ENCODE data around the gene HOMER2.
"Not testable (repeated sequence)": the region's sequence is repeated elsewhere in the genome, so short reads cannot be mapped to it uniquely, and the experiment has no call there.

HOMER2 gene

GRCh38 chr15:82923744-82924143 is 28.8 kb downstream of the HOMER2 start:
- DNase-seq: no peak

DNA sequence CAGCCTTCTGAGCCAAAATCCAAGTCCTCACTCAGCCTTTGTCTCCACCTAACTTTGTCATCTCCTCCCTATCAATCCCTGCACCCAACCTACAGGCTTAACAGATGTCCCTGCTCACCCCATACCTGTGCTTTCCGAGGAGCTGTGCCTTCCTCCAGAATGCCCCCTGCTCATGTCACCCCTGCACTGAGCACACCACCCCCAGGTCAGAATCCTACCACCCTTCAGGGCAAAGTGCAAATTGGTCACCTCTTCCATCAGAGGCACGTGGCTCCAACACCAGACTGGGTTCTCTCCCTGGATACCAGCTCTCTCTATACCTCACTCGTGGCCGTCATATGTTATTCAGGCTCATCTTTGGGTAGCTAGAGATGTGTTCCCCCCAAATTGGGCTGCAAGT is 29.8 kb downstream of the HOMER2 start:
- no peak for DNase-seq

DNA sequence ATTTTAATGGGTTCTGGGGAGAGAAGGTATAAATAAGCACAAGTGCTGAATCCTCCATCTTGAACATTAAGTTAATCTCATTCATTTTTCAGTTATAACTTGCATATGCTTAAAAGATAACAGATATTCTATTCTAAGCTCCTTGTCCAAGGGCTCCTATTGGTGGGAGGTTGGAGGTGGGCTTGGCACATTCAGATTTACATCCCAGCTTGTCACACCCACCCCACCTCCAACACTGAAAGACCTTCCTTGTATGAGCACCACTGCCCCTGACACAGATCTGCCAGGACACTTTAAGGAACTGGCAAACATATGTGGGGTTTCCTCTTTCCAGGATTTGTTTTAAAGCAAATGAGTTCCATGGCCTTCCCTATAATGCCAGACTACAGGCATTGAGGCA is 30.6 kb downstream of the HOMER2 start:
- no peak for DNase-seq

DNA sequence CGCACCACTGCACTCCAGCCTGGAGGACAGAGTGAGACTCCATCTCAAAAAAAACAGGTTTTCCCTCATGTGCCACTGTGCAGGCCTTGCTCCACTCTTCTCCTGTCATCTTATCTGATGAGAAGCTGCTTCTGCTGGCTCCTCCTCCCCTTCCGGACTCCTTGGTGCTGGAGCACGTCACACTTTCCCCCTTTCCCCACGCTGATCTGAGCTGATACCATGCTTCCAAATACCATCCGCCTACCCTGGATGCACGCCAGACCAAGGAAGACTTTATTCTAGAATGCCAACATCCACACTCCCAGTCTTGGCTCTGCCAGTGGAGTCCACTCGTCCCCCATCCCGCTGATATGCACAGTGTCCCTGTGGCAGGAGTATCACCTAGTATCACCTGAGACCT is 31.3 kb downstream of the HOMER2 start:
- DNase-seq: no peak

GRCh38 chr15:82919231-82919886 is 33.2 kb downstream of the HOMER2 start:
- no peak for DNase-seq

GRCh38 chr15:82918607-82919230 is 33.8 kb downstream of the HOMER2 start:
- DNase-seq: no peak

DNA sequence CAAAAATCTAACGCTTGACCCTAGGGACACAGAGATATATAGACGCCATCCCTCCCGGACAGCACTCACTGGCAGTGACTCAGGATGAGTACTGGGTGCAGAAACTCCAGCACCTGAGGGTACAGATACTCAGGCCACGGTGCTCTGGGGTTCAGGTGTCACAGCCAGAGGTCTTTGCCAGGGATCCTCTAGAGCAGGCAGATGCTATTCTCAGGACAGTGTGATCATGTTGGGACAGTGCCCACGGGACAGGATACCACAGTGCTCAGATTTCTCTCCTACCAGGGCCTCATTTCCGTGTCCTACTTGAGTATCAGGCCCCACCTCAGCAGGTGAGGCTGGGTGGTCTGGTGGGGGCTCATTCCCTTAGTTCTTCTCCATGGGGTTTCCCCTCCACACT is 34.4 kb downstream of the HOMER2 start:
- DNase-seq: no peak

DNA sequence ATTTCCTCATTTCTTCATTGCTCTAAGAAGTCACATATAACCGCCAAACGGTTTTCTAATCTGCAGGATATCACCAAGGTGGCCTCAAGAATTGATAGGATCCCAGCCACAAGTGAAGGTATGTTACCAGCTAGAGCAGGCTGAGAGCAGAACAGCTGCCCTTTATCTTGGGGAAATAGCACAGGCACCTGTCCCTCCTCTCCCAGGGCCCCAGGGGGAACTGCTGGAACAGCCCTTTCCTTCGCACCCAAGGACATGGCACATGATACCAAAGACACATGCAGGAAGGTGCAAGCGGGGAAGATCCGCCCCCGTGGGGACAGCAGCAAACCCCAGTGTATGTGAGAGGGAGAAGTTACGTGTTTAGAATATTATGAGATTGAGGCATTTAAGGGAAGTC is 35.3 kb downstream of the HOMER2 start:
- no peak for DNase-seq

GRCh38 chr15:82916161-82916952 is 36.2 kb downstream of the HOMER2 start:
- no peak for DNase-seq

DNA sequence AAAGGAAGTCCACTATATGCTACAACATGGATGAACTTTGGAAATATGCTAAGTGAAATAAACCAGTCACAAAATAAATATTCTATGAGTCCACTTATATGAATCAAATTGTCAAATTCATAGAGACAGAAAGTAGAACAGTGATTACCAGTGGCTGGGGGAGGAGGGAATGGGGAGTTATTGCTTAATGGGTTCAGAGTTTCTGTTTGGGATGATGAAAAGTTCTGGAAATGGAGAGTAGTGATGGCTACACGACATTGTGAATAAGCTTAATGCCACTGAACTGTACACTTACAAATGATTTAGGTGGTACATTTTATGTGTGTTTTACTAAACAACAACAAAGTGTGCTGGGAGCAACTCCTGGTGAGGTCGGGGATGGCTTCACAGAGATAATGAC is 38.1 kb downstream of the HOMER2 start:
- no peak for DNase-seq

GRCh38 chr15:82911458-82911857 is 41.1 kb downstream of the HOMER2 start:
- DNase-seq: no peak

DNA sequence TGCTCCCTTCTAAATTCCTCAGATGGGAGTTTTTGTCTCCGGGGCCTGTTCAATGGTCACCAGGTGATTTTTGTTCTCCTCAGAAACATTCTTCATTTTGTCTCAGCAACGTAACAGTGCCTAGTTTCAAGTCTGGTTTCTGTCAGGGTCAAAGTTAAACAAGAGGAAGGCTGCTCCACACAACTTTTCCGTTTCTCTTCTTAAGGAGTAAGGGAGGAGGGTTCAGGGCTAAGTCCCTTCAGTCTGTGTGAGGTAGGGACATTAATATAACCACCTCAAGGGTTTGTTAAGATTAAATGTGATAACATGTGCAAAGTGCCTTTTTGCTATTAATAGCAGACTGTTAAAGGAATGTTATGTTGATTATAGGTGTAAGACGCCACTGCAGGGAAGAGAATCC is 41.8 kb downstream of the HOMER2 start:
- no peak for DNase-seq

- no peak for DNase-seq
Measured at GRCh38 chr15:82909080-82909815, 43.3 kb downstream of the HOMER2 start.

DNA sequence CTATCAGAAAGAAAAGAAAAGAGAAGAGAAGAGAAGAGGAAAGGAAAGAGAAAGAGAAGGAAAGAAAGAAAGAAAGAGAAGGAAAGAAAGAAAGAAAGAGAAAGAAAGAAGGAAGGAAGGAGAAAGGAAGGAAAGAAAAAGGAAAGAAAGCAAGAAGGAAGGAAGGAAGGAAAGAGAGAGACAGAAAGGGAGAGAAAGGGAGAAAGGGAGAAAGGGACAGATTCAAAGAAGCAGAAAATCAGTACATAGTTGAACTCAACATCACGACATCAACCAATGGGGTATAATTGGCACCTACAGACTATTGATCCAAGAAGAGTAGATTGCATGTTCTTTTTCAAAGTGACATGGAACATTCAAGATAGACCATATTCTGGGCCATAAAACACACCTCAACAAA is 45.2 kb downstream of the HOMER2 start:
- DNase-seq: no peak

DNA sequence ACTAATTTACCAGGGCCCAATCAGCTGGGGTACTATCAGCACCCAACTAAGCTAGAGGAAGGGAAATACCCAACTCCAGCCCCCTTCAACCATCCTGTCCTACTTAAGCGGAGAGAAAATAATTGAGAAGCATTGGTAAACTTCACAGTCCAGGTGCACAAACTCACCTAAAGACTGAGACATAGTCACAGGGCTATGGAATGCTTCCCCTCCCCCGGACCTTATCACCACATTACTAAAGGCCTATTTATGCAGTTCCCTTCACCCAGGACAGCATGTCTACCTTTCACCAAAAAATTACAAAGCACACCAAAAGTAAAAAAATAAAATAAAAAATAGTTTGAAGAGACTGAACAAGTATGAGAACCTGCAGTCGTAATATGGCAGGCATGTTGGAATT is 47.9 kb downstream of the HOMER2 start:
- no peak for DNase-seq

DNA sequence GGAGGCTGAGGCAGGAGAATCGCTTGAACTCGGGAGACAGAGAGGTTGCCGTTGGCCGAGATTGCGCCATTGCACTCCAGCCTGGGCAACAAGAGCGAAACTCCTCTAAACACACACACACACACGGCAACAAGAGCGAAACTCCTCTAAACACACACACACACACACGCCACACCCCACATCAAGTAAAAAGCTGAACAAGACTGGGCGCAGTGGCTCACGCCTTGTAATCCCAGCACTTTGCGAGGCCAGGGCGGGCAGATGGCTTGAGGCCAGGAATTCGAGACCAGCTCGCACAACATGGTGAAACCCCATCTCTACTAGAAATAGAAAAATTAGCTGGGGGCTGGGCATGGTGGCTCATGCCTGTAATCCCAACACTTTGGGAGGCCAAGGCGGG is 49.0 kb downstream of the HOMER2 start:
- DNase-seq: no peak

DNA sequence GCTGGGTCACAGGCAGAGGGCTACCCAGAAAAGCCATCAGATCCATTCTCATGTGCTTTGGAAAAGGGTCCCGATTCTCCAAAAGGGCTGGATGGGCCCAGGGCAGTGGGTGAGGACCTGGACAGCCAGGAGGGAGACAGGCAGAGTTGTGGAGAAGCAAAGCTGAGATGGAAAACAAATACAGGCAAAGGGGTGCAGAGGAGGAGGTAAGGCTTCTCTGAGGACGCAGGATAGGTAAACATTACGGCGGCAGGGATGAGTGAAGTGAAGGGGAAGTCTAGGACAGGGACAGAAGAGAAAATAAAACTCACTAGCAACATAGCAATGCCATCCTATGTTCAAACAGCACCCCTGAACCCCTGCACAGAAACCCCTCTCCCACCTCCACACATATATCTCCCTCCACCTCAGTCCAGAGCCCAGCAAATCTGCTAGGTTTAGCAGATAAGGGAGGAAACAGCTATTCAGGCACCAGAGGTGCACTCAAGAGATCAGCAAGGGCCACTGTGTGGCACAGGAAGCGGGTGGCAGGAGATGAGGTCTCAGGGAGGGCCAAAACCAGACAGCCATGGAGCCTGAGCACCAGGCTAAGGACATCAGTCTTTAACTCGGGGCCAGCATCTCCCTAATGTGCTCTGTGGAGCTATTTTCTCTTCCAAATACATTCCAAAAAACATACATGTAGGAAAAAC is 51.3 kb downstream of the HOMER2 start:
- no peak for DNase-seq

- no peak for DNase-seq
Measured at GRCh38 chr15:82900511-82901060, 51.9 kb downstream of the HOMER2 start.

GRCh38 chr15:82898961-82899360 is 53.6 kb downstream of the HOMER2 start:
- no peak for DNase-seq

DNA sequence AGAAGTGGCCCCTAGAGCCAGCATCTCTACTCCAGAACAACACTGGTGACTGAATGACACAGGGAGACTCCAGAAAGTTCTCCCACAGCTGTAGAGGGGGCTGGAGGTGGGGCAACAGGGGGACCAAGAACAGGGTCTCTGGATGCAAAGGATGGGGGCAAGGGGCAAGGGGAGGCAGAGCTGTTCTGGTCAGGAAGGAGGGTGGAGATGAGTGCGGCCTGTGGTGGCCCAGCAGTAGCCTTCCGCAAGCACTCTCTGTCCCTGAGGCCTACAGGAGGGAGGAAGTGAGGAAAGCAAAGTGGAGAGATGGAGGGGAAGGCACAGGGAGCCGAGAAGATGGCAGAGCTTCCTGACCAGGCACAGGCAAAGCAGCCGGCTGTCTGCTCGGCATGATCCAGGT is 56.5 kb downstream of the HOMER2 start:
- no peak for DNase-seq

- DNase-seq: no peak
Measured at GRCh38 chr15:82894971-82895520, 57.5 kb downstream of the HOMER2 start.

DNA sequence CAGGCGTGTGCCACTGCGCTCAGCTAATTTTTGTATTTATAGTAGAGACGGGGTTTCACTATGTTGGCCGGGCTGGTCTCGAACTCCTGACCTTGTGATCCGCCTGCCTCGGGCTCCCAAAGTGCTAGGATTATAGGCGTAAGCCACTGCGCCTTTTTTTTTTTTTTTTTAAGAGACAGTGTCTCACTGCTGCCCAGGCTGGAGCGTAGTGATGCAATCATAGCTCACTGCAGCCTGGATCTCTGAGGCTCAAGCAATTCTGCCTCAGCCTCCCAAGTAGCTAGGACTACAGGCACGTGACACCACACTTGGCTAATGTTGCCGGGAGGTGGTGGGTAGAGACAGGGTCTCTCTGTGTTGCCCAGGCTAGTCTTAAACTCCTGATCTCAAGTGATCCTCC is 59.0 kb downstream of the HOMER2 start:
- not testable (repeated sequence) for DNase-seq
